IPS-NIHi7 (cell line): ENCODE data around the gene HOXC11.

Experiments used
- DNase-seq: peaks from one replicate; pipeline ENCODE4 v3.0.0; 2012; ENCODE audit warnings: mixed read lengths; ENCODE audit errors: extremely low spot score

Gene HOXC11

GRCh38 chr12:54021432-54022013, 48.6 kb downstream of the HOXC11 start:
- no peak for DNase-seq

GRCh38 chr12:54022960-54023884, 50.3 kb downstream of the HOXC11 start:
- no peak for DNase-seq

GRCh38 chr12:54024127-54024526, 51.2 kb downstream of the HOXC11 start:
- DNase-seq: no peak

GRCh38 chr12:54024581-54025305, 51.8 kb downstream of the HOXC11 start:
- no peak for DNase-seq

GRCh38 chr12:54025499-54026405, 52.8 kb downstream of the HOXC11 start:
- DNase-seq: no peak

- DNase-seq: no peak
Observed at GRCh38 chr12:54026640-54027441, 53.9 kb downstream of the HOXC11 start.
